PC-3 (cell line): ENCODE measurements around the gene NELFB.

Experiments used
- EZH2 ChIP-seq: fragments of 300-600 bp; sonication (generic); IDR thresholded peaks from one replicate; pipeline ENCODE4 v1.6.1; 2017; ENCODE audit warnings: antibody characterized with exemption, mild to moderate bottlenecking, low read length; ENCODE audit not compliant: unreplicated experiment
- EZH2phosphoT487 ChIP-seq: fragments of 300-600 bp; sonication (generic); IDR thresholded peaks from 2 replicates; pipeline ENCODE4 v1.6.1; 2018; ENCODE audit warnings: mild to moderate bottlenecking, antibody characterized with exemption, low read length, borderline replicate concordance
- TF ChIP-seq, protein P1 (sequence below): fragments of 300-600 bp; sonication (generic); conservative IDR thresholded peaks from 2 replicates; pipeline ENCODE4 v1.5.1; 2017; ENCODE audit warnings: antibody characterized with exemption, low read depth, mild to moderate bottlenecking, low read length

- TF ChIP-seq, protein P1, sequence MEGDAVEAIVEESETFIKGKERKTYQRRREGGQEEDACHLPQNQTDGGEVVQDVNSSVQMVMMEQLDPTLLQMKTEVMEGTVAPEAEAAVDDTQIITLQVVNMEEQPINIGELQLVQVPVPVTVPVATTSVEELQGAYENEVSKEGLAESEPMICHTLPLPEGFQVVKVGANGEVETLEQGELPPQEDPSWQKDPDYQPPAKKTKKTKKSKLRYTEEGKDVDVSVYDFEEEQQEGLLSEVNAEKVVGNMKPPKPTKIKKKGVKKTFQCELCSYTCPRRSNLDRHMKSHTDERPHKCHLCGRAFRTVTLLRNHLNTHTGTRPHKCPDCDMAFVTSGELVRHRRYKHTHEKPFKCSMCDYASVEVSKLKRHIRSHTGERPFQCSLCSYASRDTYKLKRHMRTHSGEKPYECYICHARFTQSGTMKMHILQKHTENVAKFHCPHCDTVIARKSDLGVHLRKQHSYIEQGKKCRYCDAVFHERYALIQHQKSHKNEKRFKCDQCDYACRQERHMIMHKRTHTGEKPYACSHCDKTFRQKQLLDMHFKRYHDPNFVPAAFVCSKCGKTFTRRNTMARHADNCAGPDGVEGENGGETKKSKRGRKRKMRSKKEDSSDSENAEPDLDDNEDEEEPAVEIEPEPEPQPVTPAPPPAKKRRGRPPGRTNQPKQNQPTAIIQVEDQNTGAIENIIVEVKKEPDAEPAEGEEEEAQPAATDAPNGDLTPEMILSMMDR = no peak
- TF ChIP-seq EZH2phosphoT487 (no peak), EZH2 (no peak)
Observed at GRCh38 chr9:137232510-137232909, 22.6 kb upstream of the NELFB start.
